HEK293 (cell line): ENCODE measurements around the gene AHCY.
A peak's percentile ranks its signal among the peaks of the same experiment; 100 is the strongest.

Experiments used
- EGR2 ChIP-seq: fragments of 450-650 bp; formaldehyde crosslinking; IDR thresholded peaks from 2 replicates; pipeline ENCODE4 v1.5.1; 2016; ENCODE audit warnings: low read depth, missing biosample characterization, missing genetic modification characterization
- ELK4 ChIP-seq: IDR thresholded peaks from 2 replicates; pipeline ENCODE4 v1.6.1; 2011; ENCODE audit warnings: mild to moderate bottlenecking, low read depth, low read length, borderline replicate concordance
- GLIS1 ChIP-seq: fragments of 450-650 bp; formaldehyde crosslinking; IDR thresholded peaks from 2 replicates; pipeline ENCODE4 v1.5.1; 2016; ENCODE audit warnings: missing biosample characterization, missing genetic modification characterization
- PRDM6 ChIP-seq: fragments of 450-650 bp; formaldehyde crosslinking; IDR thresholded peaks from 2 replicates; pipeline ENCODE4 v1.5.1; 2017; ENCODE audit warnings: missing biosample characterization, missing genetic modification characterization
- SCRT1 ChIP-seq: fragments of 450-650 bp; formaldehyde crosslinking; IDR thresholded peaks from 2 replicates; pipeline ENCODE4 v1.5.1; 2016; ENCODE audit warnings: missing biosample characterization, missing genetic modification characterization, borderline replicate concordance
- ZBTB11 ChIP-seq: fragments of 450-650 bp; formaldehyde crosslinking; conservative IDR thresholded peaks from 2 replicates; pipeline ENCODE4 v1.5.1; 2016; ENCODE audit warnings: low read depth, missing biosample characterization, missing genetic modification characterization
- ZBTB20 ChIP-seq: fragments of 450-650 bp; formaldehyde crosslinking; IDR thresholded peaks from 2 replicates; pipeline ENCODE4 v1.5.1; 2016; ENCODE audit warnings: missing biosample characterization, missing genetic modification characterization
- ZBTB21 ChIP-seq: fragments of 450-650 bp; formaldehyde crosslinking; IDR thresholded peaks from 2 replicates; pipeline ENCODE4 v1.5.1; 2017; ENCODE audit warnings: missing biosample characterization, missing genetic modification characterization
- ZEB2 ChIP-seq: fragments of 450-650 bp; formaldehyde crosslinking; IDR thresholded peaks from 2 replicates; pipeline ENCODE4 v1.5.1; 2016; ENCODE audit warnings: missing biosample characterization, missing genetic modification characterization
- ZNF121 ChIP-seq: fragments of 450-650 bp; formaldehyde crosslinking; IDR thresholded peaks from 2 replicates; pipeline ENCODE4 v1.5.1; 2016; ENCODE audit warnings: missing biosample characterization, missing genetic modification characterization
- ZNF133 ChIP-seq: fragments of 450-650 bp; formaldehyde crosslinking; IDR thresholded peaks from 2 replicates; pipeline ENCODE4 v1.5.1; 2016; ENCODE audit warnings: missing biosample characterization, missing genetic modification characterization
- ZNF157 ChIP-seq: fragments of 450-650 bp; formaldehyde crosslinking; IDR thresholded peaks from 2 replicates; pipeline ENCODE4 v1.5.1; 2016; ENCODE audit warnings: missing biosample characterization, missing genetic modification characterization
- ZNF221 ChIP-seq: fragments of 450-650 bp; formaldehyde crosslinking; IDR thresholded peaks from 2 replicates; pipeline ENCODE4 v1.5.1; 2017; ENCODE audit warnings: missing biosample characterization, missing genetic modification characterization, borderline replicate concordance
- ZNF324 ChIP-seq: fragments of 450-650 bp; formaldehyde crosslinking; IDR thresholded peaks from 2 replicates; pipeline ENCODE4 v1.5.1; 2016; ENCODE audit warnings: missing biosample characterization, missing genetic modification characterization
- ZNF341 ChIP-seq: fragments of 450-650 bp; formaldehyde crosslinking; IDR thresholded peaks from 2 replicates; pipeline ENCODE4; 2016; ENCODE audit warnings: low read depth, missing biosample characterization, missing genetic modification characterization
- ZNF350 ChIP-seq: fragments of 450-650 bp; formaldehyde crosslinking; IDR thresholded peaks from 2 replicates; pipeline ENCODE4 v1.5.0; 2017; ENCODE audit warnings: missing biosample characterization, mild to moderate bottlenecking, missing genetic modification characterization
- ZNF37A ChIP-seq: fragments of 450-650 bp; IDR thresholded peaks from 2 replicates; pipeline ENCODE4 v1.5.1; 2018; ENCODE audit warnings: missing biosample characterization, missing genetic modification characterization
- ZNF394 ChIP-seq: fragments of 450-650 bp; formaldehyde crosslinking; IDR thresholded peaks from 2 replicates; pipeline ENCODE4 v1.5.1; 2016; ENCODE audit warnings: missing biosample characterization, missing genetic modification characterization, mild to moderate bottlenecking, moderate library complexity, borderline replicate concordance
- ZNF423 ChIP-seq: fragments of 450-650 bp; formaldehyde crosslinking; IDR thresholded peaks from 2 replicates; pipeline ENCODE4 v1.5.1; 2016; ENCODE audit warnings: missing biosample characterization, missing genetic modification characterization
- ZNF548 ChIP-seq: fragments of 450-650 bp; formaldehyde crosslinking; IDR thresholded peaks from 2 replicates; pipeline ENCODE4 v1.5.1; 2016; ENCODE audit warnings: missing biosample characterization, missing genetic modification characterization
- ZNF623 ChIP-seq: fragments of 450-650 bp; formaldehyde crosslinking; IDR thresholded peaks from 2 replicates; pipeline ENCODE4 v1.5.1; 2016; ENCODE audit warnings: missing biosample characterization, missing genetic modification characterization
- ZXDB ChIP-seq: fragments of 450-650 bp; formaldehyde crosslinking; IDR thresholded peaks from 2 replicates; pipeline ENCODE4 v1.5.1; 2016; ENCODE audit warnings: missing biosample characterization, missing genetic modification characterization
- TF ChIP-seq, protein P1 (sequence below): fragments of 450-650 bp; formaldehyde crosslinking; IDR thresholded peaks from 2 replicates; pipeline ENCODE4 v1.5.1; 2017; ENCODE audit warnings: missing biosample characterization, missing genetic modification characterization
- TF ChIP-seq, protein P2 (sequence below): fragments of 450-650 bp; formaldehyde crosslinking; IDR thresholded peaks from 2 replicates; pipeline ENCODE4 v1.5.1; 2017; ENCODE audit warnings: missing biosample characterization, missing genetic modification characterization

AHCY gene

GRCh38 chr20:34312544-34313217 lies 9.5 kb upstream of the AHCY start (continued):
- TF ChIP-seq PRDM6 (tag by site-specific recombination) (no peak), ZBTB21 (tag by site-specific recombination) (no peak), ZNF341 (tag by site-specific recombination) (no peak), ZEB2 (tag by site-specific recombination) (peak; percentile 68), ZXDB (tag by site-specific recombination) (peak; percentile 63), ZNF121 (no peak), ZNF324 (no peak; the same call in 1 of the 2 replicates), ZNF221 (tag by site-specific recombination) (no peak), SCRT1 (tag by site-specific recombination) (no peak), EGR2 (no peak), ZNF133 (tag by site-specific recombination) (no peak), ZNF623 (no peak), ZBTB20 (no peak), ZNF548 (tag by site-specific recombination) (no peak), ZBTB11 (tag by site-specific recombination) (no peak), ZNF394 (tag by site-specific recombination) (peak; percentile 26; the same call in 1 of the 2 replicates), ELK4 (no peak), ZNF157 (tag by site-specific recombination) (no peak), ZNF37A (tag by site-specific recombination) (no peak), GLIS1 (tag by site-specific recombination) (no peak), ZNF350 (tag by site-specific recombination) (no peak), ZNF423 (tag by site-specific recombination) (no peak)
- TF ChIP-seq, protein P1, sequence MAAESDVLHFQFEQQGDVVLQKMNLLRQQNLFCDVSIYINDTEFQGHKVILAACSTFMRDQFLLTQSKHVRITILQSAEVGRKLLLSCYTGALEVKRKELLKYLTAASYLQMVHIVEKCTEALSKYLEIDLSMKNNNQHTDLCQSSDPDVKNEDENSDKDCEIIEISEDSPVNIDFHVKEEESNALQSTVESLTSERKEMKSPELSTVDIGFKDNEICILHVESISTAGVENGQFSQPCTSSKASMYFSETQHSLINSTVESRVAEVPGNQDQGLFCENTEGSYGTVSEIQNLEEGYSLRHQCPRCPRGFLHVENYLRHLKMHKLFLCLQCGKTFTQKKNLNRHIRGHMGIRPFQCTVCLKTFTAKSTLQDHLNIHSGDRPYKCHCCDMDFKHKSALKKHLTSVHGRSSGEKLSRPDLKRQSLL (tag by site-specific recombination) = no peak
- TF ChIP-seq, protein P2, sequence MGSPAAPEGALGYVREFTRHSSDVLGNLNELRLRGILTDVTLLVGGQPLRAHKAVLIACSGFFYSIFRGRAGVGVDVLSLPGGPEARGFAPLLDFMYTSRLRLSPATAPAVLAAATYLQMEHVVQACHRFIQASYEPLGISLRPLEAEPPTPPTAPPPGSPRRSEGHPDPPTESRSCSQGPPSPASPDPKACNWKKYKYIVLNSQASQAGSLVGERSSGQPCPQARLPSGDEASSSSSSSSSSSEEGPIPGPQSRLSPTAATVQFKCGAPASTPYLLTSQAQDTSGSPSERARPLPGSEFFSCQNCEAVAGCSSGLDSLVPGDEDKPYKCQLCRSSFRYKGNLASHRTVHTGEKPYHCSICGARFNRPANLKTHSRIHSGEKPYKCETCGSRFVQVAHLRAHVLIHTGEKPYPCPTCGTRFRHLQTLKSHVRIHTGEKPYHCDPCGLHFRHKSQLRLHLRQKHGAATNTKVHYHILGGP (tag by site-specific recombination) = no peak
